GM12892 (cell line): Measurements from ENCODE around the gene CMIP.

Experiments used
- POLR2A ChIP-seq: IDR thresholded peaks from 2 replicates; pipeline ENCODE4 v1.6.1; 2011; ENCODE audit warnings: low read depth, low read length, control low read depth
- POLR2AphosphoS5 ChIP-seq: IDR thresholded peaks from 2 replicates; pipeline ENCODE4 v1.6.1; 2011; ENCODE audit warnings: low read depth, low read length, control low read depth

GRCh38 chr16:81570151-81570846, 125.7 kb downstream of the CMIP start:
- TF ChIP-seq POLR2A (no peak), POLR2AphosphoS5 (no peak)
